T-helper 1 cell treated with Interleukin-12 subunit alpha and Interleukin-12 subunit beta and Interleukin-4 antibody, amounts not matched to agents 30 μg/mL and 1 μg/mL, for 36 hours (primary cell): ENCODE data around the gene STK32C.
"Not testable (repeated sequence)": the region's sequence is repeated elsewhere in the genome, so short reads cannot be mapped to it uniquely, and the experiment has no call there.

Experiments
- H3K27ac Mint-ChIP-seq: one replicate; pipeline ENCODE4 v1.8.0; 2021; ENCODE audit warnings: mild to moderate bottlenecking, mixed read lengths
- H3K27me3 Mint-ChIP-seq: one replicate; pipeline ENCODE4 v1.8.0; 2021; ENCODE audit warnings: low read depth, mixed read lengths
- H3K36me3 Mint-ChIP-seq: one replicate; pipeline ENCODE4 v1.8.0; 2021; ENCODE audit warnings: low read depth, mixed read lengths
- H3K4me1 Mint-ChIP-seq: one replicate; pipeline ENCODE4 v1.8.0; 2021; ENCODE audit warnings: low read depth, mixed read lengths
- H3K4me3 Mint-ChIP-seq: one replicate; pipeline ENCODE4 v1.8.0; 2021; ENCODE audit warnings: mild to moderate bottlenecking, moderate library complexity, mixed read lengths
- H3K9me3 Mint-ChIP-seq: one replicate; pipeline ENCODE4 v1.8.0; 2021; ENCODE audit warnings: mixed read lengths

STK32C gene

GRCh38 chr10:132304756-132305509, 2.8 kb downstream of the STK32C start:
- Mint-ChIP-seq H3K36me3 (no peaks in the 10 kb centered on the region), H3K9me3 (no peaks in the 10 kb centered on the region), H3K27me3 (peaks cover 33% of the 10 kb centered on the region), H3K4me1 (peaks cover 3% of the 10 kb centered on the region), H3K4me3 (no peak overlapping the region), H3K27ac (no peak overlapping the region)

- no peaks in the 10 kb centered on the region for H3K36me3 Mint-ChIP-seq
- peaks cover 3% of the 10 kb centered on the region for H3K4me1 Mint-ChIP-seq
- no peak overlapping the region for H3K4me3 Mint-ChIP-seq
- H3K9me3 Mint-ChIP-seq: no peaks in the 10 kb centered on the region
- H3K27ac Mint-ChIP-seq: no peak overlapping the region
- peaks cover 22% of the 10 kb centered on the region for H3K27me3 Mint-ChIP-seq
These were observed 4.2 kb downstream of the STK32C start for GRCh38 chr10:132303361-132304115.

GRCh38 chr10:132302421-132303310, 5.1 kb downstream of the STK32C start:
- H3K9me3 Mint-ChIP-seq: no peaks in the 10 kb centered on the region

GRCh38 chr10:132301371-132302330, 6.1 kb downstream of the STK32C start:
- H3K27me3 Mint-ChIP-seq: peaks cover 18% of the 10 kb centered on the region
- H3K9me3 Mint-ChIP-seq: no peaks in the 10 kb centered on the region
- no peak overlapping the region for H3K27ac Mint-ChIP-seq
- no peaks in the 10 kb centered on the region for H3K36me3 Mint-ChIP-seq
- H3K4me1 Mint-ChIP-seq: peaks cover 7% of the 10 kb centered on the region
- H3K4me3 Mint-ChIP-seq: no peak overlapping the region

More at GRCh38 chr10:132302421-132303310, 5.1 kb downstream of the STK32C start:
- H3K4me1 Mint-ChIP-seq: peaks cover 7% of the 10 kb centered on the region
- H3K36me3 Mint-ChIP-seq: no peaks in the 10 kb centered on the region
- H3K4me3 Mint-ChIP-seq: no peak overlapping the region
- peaks cover 22% of the 10 kb centered on the region for H3K27me3 Mint-ChIP-seq
- no peak overlapping the region for H3K27ac Mint-ChIP-seq

GRCh38 chr10:132300582-132300981, 7.2 kb downstream of the STK32C start:
- Mint-ChIP-seq H3K27me3 (peaks cover 7% of the 10 kb centered on the region), H3K9me3 (no peaks in the 10 kb centered on the region), H3K4me1 (peaks cover 7% of the 10 kb centered on the region), H3K36me3 (no peaks in the 10 kb centered on the region), H3K4me3 (no peak overlapping the region), H3K27ac (no peak overlapping the region)

GRCh38 chr10:132299371-132300336, 8.1 kb downstream of the STK32C start:
- Mint-ChIP-seq H3K4me1 (peaks cover 7% of the 10 kb centered on the region), H3K27ac (no peak overlapping the region), H3K9me3 (no peaks in the 10 kb centered on the region), H3K27me3 (peaks cover 3% of the 10 kb centered on the region), H3K36me3 (no peaks in the 10 kb centered on the region), H3K4me3 (no peak overlapping the region)

GRCh38 chr10:132298038-132298881, 9.5 kb downstream of the STK32C start:
- H3K4me3 Mint-ChIP-seq: no peak overlapping the region
- H3K4me1 Mint-ChIP-seq: peaks cover 7% of the 10 kb centered on the region
- H3K27me3 Mint-ChIP-seq: no peaks in the 10 kb centered on the region
- H3K36me3 Mint-ChIP-seq: no peaks in the 10 kb centered on the region
- no peak overlapping the region for H3K27ac Mint-ChIP-seq
- H3K9me3 Mint-ChIP-seq: no peaks in the 10 kb centered on the region

GRCh38 chr10:132297526-132297925, 10.2 kb downstream of the STK32C start:
- Mint-ChIP-seq H3K9me3 (no peaks in the 10 kb centered on the region), H3K36me3 (no peaks in the 10 kb centered on the region), H3K27ac (no peak overlapping the region)

GRCh38 chr10:132296666-132297443, 10.9 kb downstream of the STK32C start:
- H3K4me1 Mint-ChIP-seq: peaks cover 7% of the 10 kb centered on the region
- no peaks in the 10 kb centered on the region for H3K36me3 Mint-ChIP-seq
- no peak overlapping the region for H3K4me3 Mint-ChIP-seq
- no peaks in the 10 kb centered on the region for H3K9me3 Mint-ChIP-seq
- no peaks in the 10 kb centered on the region for H3K27me3 Mint-ChIP-seq
- no peak overlapping the region for H3K27ac Mint-ChIP-seq

More at GRCh38 chr10:132297526-132297925, 10.2 kb downstream of the STK32C start:
- Mint-ChIP-seq H3K4me3 (no peak overlapping the region), H3K27me3 (no peaks in the 10 kb centered on the region), H3K4me1 (peaks cover 7% of the 10 kb centered on the region)

GRCh38 chr10:132295481-132295880, 12.3 kb downstream of the STK32C start:
- H3K9me3 Mint-ChIP-seq, H3K27me3 Mint-ChIP-seq, H3K4me3 Mint-ChIP-seq, H3K36me3 Mint-ChIP-seq, H3K27ac Mint-ChIP-seq, H3K4me1 Mint-ChIP-seq: not testable (repeated sequence)

GRCh38 chr10:132294561-132295318, 13.0 kb downstream of the STK32C start:
- Mint-ChIP-seq H3K9me3 (no peaks in the 10 kb centered on the region), H3K4me1 (peaks cover 7% of the 10 kb centered on the region), H3K4me3 (no peak overlapping the region), H3K27me3 (no peaks in the 10 kb centered on the region), H3K36me3 (no peaks in the 10 kb centered on the region), H3K27ac (no peak overlapping the region)
